SK-N-SH (cell line): Measurements from ENCODE around the gene SNAP25. TPM values are rescaled to one million over a fixed set of nuclear protein-coding genes. Genes with fewer than 3 reads are reported as not detected.

ENCODE experiments used
- CTCF ChIA-PET: fragments of 300-600, 350-600 bp; formaldehyde crosslinking; extraction: SDS; loops from one replicate; lab custom pipeline; 2021; lab: Yijun Ruan, JAX
- POLR2A ChIA-PET: fragments of 350-600 bp; sonication (Branson Sonifier 250); formaldehyde crosslinking; extraction: SDS; loops from one replicate; lab custom pipeline; 2020; ENCODE audit warnings: antibody characterized with exemption, inconsistent platforms; lab: Yijun Ruan, JAX
- DNase-seq: peaks from one replicate; pipeline ENCODE4 v3.0.0; 2012
- H2AFZ ChIP-seq: fragments of 200-600 bp; sonication (generic); 2 replicates; pipeline ENCODE4 v1.8.1; 2016; ENCODE audit warnings: antibody characterized with exemption, mild to moderate bottlenecking, low read depth
- H3F3A ChIP-seq: fragments of 200-600 bp; sonication (generic); replicated peaks from 2 replicates; pipeline ENCODE3; 2016; ENCODE audit warnings: antibody characterized with exemption, mild to moderate bottlenecking; ENCODE audit not compliant: insufficient read depth
- H3K27ac ChIP-seq, 2 experiments: fragments of 200-500 bp in 1 of 2; fragments of 200-600 bp in 1 of 2; sonication (Bioruptor generic) in 1 of 2; sonication (generic), shearing (Covaris generic) in 1 of 2; 2 replicates each; pipeline versions ENCODE4 v1.5.1 to v1.6.1; 2014 to 2016; ENCODE audit warnings: low read depth in 2 of 2, inconsistent platforms in 1 of 2, low read length in 1 of 2, mild to moderate bottlenecking in 1 of 2, mixed read lengths in 1 of 2
- H3K27me3 ChIP-seq: fragments of 200-600 bp; sonication (generic), shearing (Covaris generic); 2 replicates; pipeline ENCODE4 v1.6.1; 2016; ENCODE audit warnings: mixed run types; ENCODE audit not compliant: insufficient read depth
- H3K36me3 ChIP-seq, 2 experiments: fragments of 200-500 bp in 1 of 2; fragments of 200-600 bp in 1 of 2; sonication (Bioruptor generic) in 1 of 2; sonication (generic) in 1 of 2; replicated peaks in 1 of 2; 2 replicates each; pipeline versions ENCODE3 to v1.5.1; 2014 to 2016; ENCODE audit warnings: low read length in 1 of 2, mild to moderate bottlenecking in 1 of 2; ENCODE audit not compliant: insufficient read depth in 2 of 2, control insufficient read depth in 1 of 2
- H3K4me1 ChIP-seq, 2 experiments: fragments of 200-500 bp in 1 of 2; fragments of 200-600 bp in 1 of 2; sonication (Bioruptor generic) in 1 of 2; sonication (generic), shearing (Covaris generic) in 1 of 2; 2 replicates each; pipeline versions ENCODE4 v1.5.1 to v1.6.1; 2014 to 2016; ENCODE audit warnings: low read depth in 1 of 2, low read length in 1 of 2, mixed run types in 1 of 2; ENCODE audit not compliant: insufficient read depth in 2 of 2, control insufficient read depth in 1 of 2
- H3K4me2 ChIP-seq: fragments of 200-600 bp; sonication (generic), shearing (Covaris generic); 2 replicates; pipeline ENCODE4 v1.6.1; 2017; ENCODE audit warnings: mixed run types
- H3K4me3 ChIP-seq, 2 experiments: fragments of 200-500 bp in 1 of 2; fragments of 200-600 bp in 1 of 2; sonication (Bioruptor generic) in 1 of 2; sonication (generic), shearing (Covaris generic) in 1 of 2; 2 replicates each; pipeline versions ENCODE4 v1.5.1 to v1.8.1; 2014 to 2016; ENCODE audit warnings: low read depth in 2 of 2, inconsistent platforms in 1 of 2, low read length in 1 of 2, mild to moderate bottlenecking in 1 of 2, mixed read lengths in 1 of 2, moderate library complexity in 1 of 2
- H3K79me2 ChIP-seq: fragments of 200-600 bp; sonication (generic); 2 replicates; pipeline ENCODE4 v1.8.1; 2017; ENCODE audit warnings: mild to moderate bottlenecking; ENCODE audit not compliant: insufficient read depth
- H3K9ac ChIP-seq: fragments of 200-600 bp; sonication (generic); 2 replicates; pipeline ENCODE4 v1.6.1; 2017; ENCODE audit warnings: mixed run types
- H3K9me2 ChIP-seq: fragments of 200-600 bp; sonication (generic); 2 replicates; pipeline ENCODE4 v1.6.1; 2017; ENCODE audit warnings: mixed run types
- H3K9me3 ChIP-seq: fragments of 200-600 bp; sonication (generic); 2 replicates; pipeline ENCODE4 v1.6.1; 2017; ENCODE audit warnings: mixed run types, mild to moderate bottlenecking, moderate library complexity
- H4K20me1 ChIP-seq: fragments of 200-600 bp; sonication (generic); 2 replicates; pipeline ENCODE4 v1.6.1; 2017; ENCODE audit warnings: mild to moderate bottlenecking, mixed run types; ENCODE audit not compliant: insufficient read depth
- EZH2phosphoT487 ChIP-seq: fragments of 200-600 bp; sonication (generic); IDR thresholded peaks from 2 replicates; pipeline ENCODE4 v1.6.1; 2017; ENCODE audit warnings: low read depth, mixed run types, mild to moderate bottlenecking, antibody characterized with exemption, moderate library complexity, borderline replicate concordance
- FOSL2 ChIP-seq: IDR thresholded peaks from 2 replicates; pipeline ENCODE4 v1.4.0; 2012; ENCODE audit warnings: low read depth, mild to moderate bottlenecking, moderate library complexity, borderline replicate concordance
- FOXM1 ChIP-seq: IDR thresholded peaks from 2 replicates; pipeline ENCODE4 v1.4.0; 2012; ENCODE audit warnings: low read depth, mild to moderate bottlenecking
- GABPA ChIP-seq: IDR thresholded peaks from 2 replicates; pipeline ENCODE4 v1.4.0; 2012; ENCODE audit warnings: low read depth, mild to moderate bottlenecking
- MEF2A ChIP-seq: IDR thresholded peaks from 2 replicates; pipeline ENCODE4 v1.4.0; 2012; ENCODE audit warnings: low read depth, borderline replicate concordance
- NFIC ChIP-seq: IDR thresholded peaks from 2 replicates; pipeline ENCODE4 v1.4.0; 2012; ENCODE audit warnings: borderline replicate concordance
- RFX5 ChIP-seq: IDR thresholded peaks from 2 replicates; pipeline ENCODE4 v1.6.1; 2012; ENCODE audit warnings: mild to moderate bottlenecking, improper control_type of control experiment, low read length
- RXRA ChIP-seq: IDR thresholded peaks from 2 replicates; pipeline ENCODE4 v1.4.0; 2012; ENCODE audit warnings: low read depth, mild to moderate bottlenecking, borderline replicate concordance
- SIN3A ChIP-seq: IDR thresholded peaks from 2 replicates; pipeline ENCODE4 v1.6.1; 2012; ENCODE audit warnings: low read depth, mild to moderate bottlenecking, low read length, moderate library complexity, borderline replicate concordance
- SMC3 ChIP-seq: IDR thresholded peaks from 2 replicates; pipeline ENCODE4 v1.6.1; 2012; ENCODE audit warnings: low read depth, low read length, improper control_type of control experiment
- TAF1 ChIP-seq: IDR thresholded peaks from 2 replicates; pipeline ENCODE4 v1.6.1; 2012; ENCODE audit warnings: low read depth, mild to moderate bottlenecking, low read length, moderate library complexity, borderline replicate concordance
- YY1 ChIP-seq: IDR thresholded peaks from 2 replicates; pipeline ENCODE4 v1.4.0; 2012; ENCODE audit warnings: low read depth, mild to moderate bottlenecking
- WGBS: methylation state at CpG from one replicate; pipeline ENCODE4 v1.1.6; 2017; ENCODE audit warnings: low lambda C conversion rate; 5-methylcytosine and 5-hydroxymethylcytosine counted together
- polyA plus RNA-seq, 3 experiments: library from polyadenylated mRNA; depleted of rRNA; stranded (reverse); fragments of >200 nt; gene quantifications; 2 replicates each; pipeline ENCODE4 v1.2.3, GENCODE V29; 2012
- small RNA-seq, 7 experiments: library from RNA; depleted of rRNA; stranded (forward); fragments of <200 nt; gene quantifications; one replicate each; pipeline ENCODE3, GENCODE V24; 2012
- TF ChIP-seq, protein P1 (sequence below): IDR thresholded peaks from 2 replicates; pipeline ENCODE4; 2012

The SNAP25 gene
- polyA plus RNA-seq, 1 of the 3 experiments (the other 2 are of a cell fraction): 42.4 TPM

DNA sequence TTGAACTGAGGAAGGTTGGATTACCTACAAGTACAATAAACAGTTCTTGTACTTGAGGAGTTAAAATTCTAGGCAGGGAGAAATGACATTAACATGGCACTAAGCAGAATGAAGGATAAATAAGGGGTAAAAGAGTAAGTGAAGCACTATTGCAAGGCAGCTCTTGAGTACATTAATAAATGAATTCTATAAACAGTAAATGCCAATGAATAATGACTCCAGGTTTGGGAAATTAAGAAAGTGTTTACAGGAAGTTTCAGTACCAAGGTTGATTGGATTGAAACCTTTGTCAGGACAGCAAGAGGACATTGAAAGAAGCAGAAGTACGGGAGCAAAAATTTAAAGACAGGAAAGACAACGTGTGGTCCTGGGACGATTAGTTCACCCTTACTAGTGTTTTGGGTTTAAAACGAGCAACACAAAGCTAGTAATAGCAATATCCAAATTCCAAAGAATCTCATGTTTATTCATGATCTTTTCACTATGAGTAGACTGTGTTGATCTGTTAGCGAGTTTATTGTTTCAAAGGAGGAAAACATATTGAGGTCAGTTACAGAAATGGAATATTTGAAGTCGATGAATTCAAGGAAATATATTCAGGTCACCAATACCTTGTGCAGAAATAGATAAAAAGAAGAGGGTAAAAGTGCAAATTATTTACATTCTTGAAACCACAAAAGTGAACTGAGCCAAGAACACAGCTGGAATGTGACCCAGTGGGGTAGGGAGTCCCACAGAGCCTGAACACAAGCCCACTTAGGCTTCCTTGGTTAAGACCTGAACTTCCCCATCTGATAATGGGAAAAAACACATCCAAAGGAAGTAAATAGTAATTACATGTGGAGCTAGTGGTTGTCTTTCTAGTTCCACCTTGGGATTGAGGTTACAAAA lies 134.5 kb downstream of the SNAP25 start (continued):
- TF ChIP-seq RFX5: no peak
- TF ChIP-seq FOXM1: no peak
- no peak for TF ChIP-seq NFIC
- TF ChIP-seq, all 33 proteins: peak for 0

DNA sequence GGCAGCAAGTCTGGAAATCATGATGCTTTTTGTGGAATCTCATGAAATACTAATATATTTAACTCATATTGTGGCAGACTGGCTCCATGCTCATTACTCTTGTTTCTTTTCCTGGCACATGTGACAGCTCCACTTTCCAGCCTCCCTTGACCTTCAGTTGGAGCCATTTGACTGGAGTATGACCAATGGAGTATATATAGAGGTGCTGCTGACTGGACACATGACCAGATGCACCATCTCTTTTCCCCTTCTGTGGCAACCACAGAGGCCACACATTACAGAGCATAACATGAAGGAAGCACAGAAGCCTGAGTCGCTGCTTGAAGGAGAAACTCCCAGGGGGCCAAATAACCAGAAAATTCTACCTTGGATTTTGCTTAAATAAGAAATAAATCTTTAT lies 138.0 kb downstream of the SNAP25 start:
- Histone ChIP-seq H3K27me3 (no peaks in the 10 kb centered on the region), H3K4me1 (peaks cover 3 to 17% of the 10 kb centered on the region in 2 experiments; a peak in 3 of 4 replicates), H4K20me1 (no peaks in the 10 kb centered on the region), H3F3A (peaks cover 16% of the 10 kb centered on the region), H2AFZ (no peak overlapping the region), H3K27ac (no peak overlapping the region), H3K4me2 (no peak overlapping the region), H3K36me3 (no peaks in the 10 kb centered on the region), H3K9ac (no peak overlapping the region), H3K79me2 (no peaks in the 10 kb centered on the region), H3K9me2 (no peaks in the 10 kb centered on the region), H3K9me3 (no peaks in the 10 kb centered on the region), H3K4me3 (no peak overlapping the region)
- 85% methylated on average over 1 of the region's 1 CpG for WGBS
- ChIA-PET CTCF (no interaction called here), POLR2A (no interaction called here)
- TF ChIP-seq, protein P1, sequence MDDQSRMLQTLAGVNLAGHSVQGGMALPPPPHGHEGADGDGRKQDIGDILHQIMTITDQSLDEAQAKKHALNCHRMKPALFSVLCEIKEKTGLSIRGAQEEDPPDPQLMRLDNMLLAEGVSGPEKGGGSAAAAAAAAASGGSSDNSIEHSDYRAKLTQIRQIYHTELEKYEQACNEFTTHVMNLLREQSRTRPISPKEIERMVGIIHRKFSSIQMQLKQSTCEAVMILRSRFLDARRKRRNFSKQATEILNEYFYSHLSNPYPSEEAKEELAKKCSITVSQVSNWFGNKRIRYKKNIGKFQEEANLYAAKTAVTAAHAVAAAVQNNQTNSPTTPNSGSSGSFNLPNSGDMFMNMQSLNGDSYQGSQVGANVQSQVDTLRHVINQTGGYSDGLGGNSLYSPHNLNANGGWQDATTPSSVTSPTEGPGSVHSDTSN: no peak
- TF ChIP-seq YY1: no peak
- TF ChIP-seq MEF2A: no peak
- TF ChIP-seq EZH2phosphoT487: no peak
- no peak for TF ChIP-seq GABPA
- TF ChIP-seq RXRA: no peak
- no peak for TF ChIP-seq FOSL2
- TF ChIP-seq TAF1: no peak
- TF ChIP-seq SIN3A: no peak
- no peak for TF ChIP-seq SMC3
- DNase-seq: no peak

Small RNA genes within 50 kb of the gene (small RNA-seq; reads per million reads assigned to genes)
- 0 reads per million in 7 experiments for gene HIGD1AP15

Other genes starting within 250 kb of the SNAP25 start
- gene ANKEF1, start 183.8 kb upstream of the SNAP25 start, polyA plus RNA-seq (2012; rRNA removed): 2.3 and 2.9 TPM in 2 replicates
- gene MKKS, start 215.4 kb downstream of the SNAP25 start, polyA plus RNA-seq (2012; rRNA removed): 10.1 and 13.3 TPM in 2 replicates
- 1.3 and 1.6 TPM in 2 replicates for gene SLX4IP, start 216.5 kb downstream of the SNAP25 start, polyA plus RNA-seq (2012; rRNA removed)